Measurements from ENCODE around the gene NOL6.

The NOL6 gene

DNA sequence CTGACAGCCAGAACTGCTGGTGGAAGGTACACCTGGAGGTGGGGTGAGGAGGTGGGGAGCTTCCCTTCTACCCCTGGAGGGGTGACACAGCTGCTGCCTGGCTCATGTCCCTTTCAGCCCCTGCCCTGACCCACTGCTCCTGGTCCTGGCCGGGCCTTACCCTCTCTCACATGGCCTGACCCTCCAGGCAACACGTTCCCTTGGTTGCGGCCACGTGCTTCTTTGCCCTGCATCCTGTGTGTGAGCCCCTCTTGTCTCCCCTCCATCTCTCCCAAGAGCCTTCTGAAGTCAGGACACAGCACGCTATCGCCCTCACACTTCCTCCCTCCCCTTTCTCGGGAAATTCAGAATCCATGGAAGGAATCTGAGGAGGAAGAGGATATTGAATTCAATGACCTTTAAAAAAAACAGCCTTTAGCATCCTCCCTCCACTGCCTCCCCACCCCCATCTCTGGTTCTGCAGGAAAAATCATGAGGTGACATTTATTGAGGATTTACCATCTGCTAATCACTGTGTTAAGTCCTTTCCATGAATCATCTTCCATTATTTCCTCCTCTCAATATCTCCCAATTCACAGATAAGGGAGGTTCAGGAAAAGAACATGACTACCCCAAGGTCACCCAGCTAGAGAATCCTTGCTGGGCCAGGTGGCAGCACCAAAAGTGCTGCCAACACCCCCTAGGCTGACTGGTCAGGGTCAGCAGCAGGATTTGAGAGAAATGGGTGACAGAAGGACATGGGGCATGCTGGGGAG is 34.6 kb downstream of the NOL6 start:
- H3K4me2 ChIP-seq (ENCODE audit: low read depth, low read length, poor library complexity, severe bottlenecking), result no peak overlapping the region
- no peaks in the 10 kb centered on the region for H3K9me3 ChIP-seq (ENCODE audit: insufficient read depth, low read length)

DNA sequence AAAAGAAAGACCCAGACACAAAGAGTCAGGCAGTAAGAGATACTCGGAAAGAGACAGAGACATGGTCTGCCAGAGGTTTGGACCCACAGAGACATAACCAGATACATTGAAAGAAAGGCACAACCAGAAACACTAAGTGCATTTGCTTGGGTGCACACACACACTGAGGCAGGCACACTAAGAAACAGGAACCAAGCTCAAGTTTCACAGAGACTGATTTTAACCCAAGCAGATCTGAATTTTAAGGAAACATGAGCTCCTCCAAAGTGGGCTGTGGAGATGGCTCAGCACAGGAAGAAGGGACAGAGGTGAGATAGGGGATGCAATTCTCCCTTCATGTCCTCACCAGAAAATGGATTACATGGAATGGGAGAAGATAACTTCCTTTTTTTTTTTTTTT is 35.8 kb downstream of the NOL6 start:
- Histone ChIP-seq H3K27ac (ENCODE audit: low read depth, low read length) (no peak overlapping the region), H3K4me2 (ENCODE audit: low read depth, low read length, poor library complexity, severe bottlenecking) (no peak overlapping the region), H3K9me3 (ENCODE audit: insufficient read depth, low read length) (no peaks in the 10 kb centered on the region), H3K79me2 (ENCODE audit: insufficient read depth, low read length) (no peaks in the 10 kb centered on the region), H3K27me3 (ENCODE audit: low read length) (no peaks in the 10 kb centered on the region), H3K9ac (ENCODE audit: low read length) (no peak overlapping the region), H4K20me1 (ENCODE audit: low read depth, low read length) (no peaks in the 10 kb centered on the region), H3F3A (ENCODE audit: insufficient read depth) (no peaks in the 10 kb centered on the region), H3K9me2 (replicated peaks; ENCODE audit: insufficient read depth, low read length) (no peaks in the 10 kb centered on the region), H2AFZ (ENCODE audit: low read depth, low read length, severe bottlenecking) (no peak overlapping the region), H3K36me3 (ENCODE audit: low read length) (no peaks in the 10 kb centered on the region), H3K4me3 (ENCODE audit: insufficient read depth, low read length, poor library complexity, severe bottlenecking) (no peak overlapping the region)
- TF ChIP-seq, protein P1, sequence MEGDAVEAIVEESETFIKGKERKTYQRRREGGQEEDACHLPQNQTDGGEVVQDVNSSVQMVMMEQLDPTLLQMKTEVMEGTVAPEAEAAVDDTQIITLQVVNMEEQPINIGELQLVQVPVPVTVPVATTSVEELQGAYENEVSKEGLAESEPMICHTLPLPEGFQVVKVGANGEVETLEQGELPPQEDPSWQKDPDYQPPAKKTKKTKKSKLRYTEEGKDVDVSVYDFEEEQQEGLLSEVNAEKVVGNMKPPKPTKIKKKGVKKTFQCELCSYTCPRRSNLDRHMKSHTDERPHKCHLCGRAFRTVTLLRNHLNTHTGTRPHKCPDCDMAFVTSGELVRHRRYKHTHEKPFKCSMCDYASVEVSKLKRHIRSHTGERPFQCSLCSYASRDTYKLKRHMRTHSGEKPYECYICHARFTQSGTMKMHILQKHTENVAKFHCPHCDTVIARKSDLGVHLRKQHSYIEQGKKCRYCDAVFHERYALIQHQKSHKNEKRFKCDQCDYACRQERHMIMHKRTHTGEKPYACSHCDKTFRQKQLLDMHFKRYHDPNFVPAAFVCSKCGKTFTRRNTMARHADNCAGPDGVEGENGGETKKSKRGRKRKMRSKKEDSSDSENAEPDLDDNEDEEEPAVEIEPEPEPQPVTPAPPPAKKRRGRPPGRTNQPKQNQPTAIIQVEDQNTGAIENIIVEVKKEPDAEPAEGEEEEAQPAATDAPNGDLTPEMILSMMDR (IDR thresholded peaks at IDR 0.05; ENCODE audit: insufficient read depth, low read length, poor library complexity, severe bottlenecking), result no peak
- TF ChIP-seq EZH2phosphoT487 (conservative IDR thresholded peaks at IDR 0.05; ENCODE audit: low read length), result no peak

More for the DNA sequence above, 34.6 kb downstream of the NOL6 start:
- Histone ChIP-seq H3K36me3 (ENCODE audit: low read length) (no peaks in the 10 kb centered on the region), H3K79me2 (ENCODE audit: insufficient read depth, low read length) (no peaks in the 10 kb centered on the region), H3K27me3 (ENCODE audit: low read length) (no peaks in the 10 kb centered on the region), H3K9ac (ENCODE audit: low read length) (no peak overlapping the region), H3K4me3 (ENCODE audit: insufficient read depth, low read length, poor library complexity, severe bottlenecking) (no peak overlapping the region), H3K27ac (ENCODE audit: low read depth, low read length) (no peak overlapping the region), H3F3A (ENCODE audit: insufficient read depth) (no peaks in the 10 kb centered on the region), H4K20me1 (ENCODE audit: low read depth, low read length) (no peaks in the 10 kb centered on the region), H2AFZ (ENCODE audit: low read depth, low read length, severe bottlenecking) (no peak overlapping the region), H3K9me2 (replicated peaks; ENCODE audit: insufficient read depth, low read length) (no peaks in the 10 kb centered on the region)
- TF ChIP-seq, protein P1 (IDR thresholded peaks at IDR 0.05; ENCODE audit: insufficient read depth, low read length, poor library complexity, severe bottlenecking), result no peak
- no peak for TF ChIP-seq EZH2phosphoT487 (conservative IDR thresholded peaks at IDR 0.05; ENCODE audit: low read length)

DNA sequence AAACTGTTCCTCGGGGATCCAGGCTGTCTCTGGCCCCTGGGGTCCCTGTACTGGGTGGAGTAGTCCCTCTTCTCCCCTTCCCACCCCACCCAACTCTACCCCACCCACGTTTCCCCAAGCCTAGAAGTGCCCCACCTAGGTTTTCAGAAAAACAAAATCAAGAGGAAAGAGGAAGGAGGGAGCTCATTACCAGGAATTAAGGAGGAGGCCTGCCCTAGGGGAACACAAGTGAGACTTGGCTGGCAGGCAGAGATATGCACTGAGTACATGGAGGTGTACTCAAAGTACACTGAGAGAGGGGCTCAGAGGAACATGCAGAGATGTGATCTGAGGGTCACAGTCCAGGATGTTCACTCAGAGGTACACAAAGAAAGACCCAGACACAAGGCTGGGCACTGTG is 36.5 kb downstream of the NOL6 start:
- H3F3A ChIP-seq (ENCODE audit: insufficient read depth), result no peaks in the 10 kb centered on the region
- no peaks in the 10 kb centered on the region for H3K36me3 ChIP-seq (ENCODE audit: low read length)
- no peak overlapping the region for H3K27ac ChIP-seq (ENCODE audit: low read depth, low read length)
- no peaks in the 10 kb centered on the region for H3K27me3 ChIP-seq (ENCODE audit: low read length)
- no peak overlapping the region for H2AFZ ChIP-seq (ENCODE audit: low read depth, low read length, severe bottlenecking)
- no peaks in the 10 kb centered on the region for H3K9me3 ChIP-seq (ENCODE audit: insufficient read depth, low read length)
- H3K79me2 ChIP-seq (ENCODE audit: insufficient read depth, low read length), result no peaks in the 10 kb centered on the region
- no peak overlapping the region for H3K9ac ChIP-seq (ENCODE audit: low read length)
- TF ChIP-seq, protein P1 (IDR thresholded peaks at IDR 0.05; ENCODE audit: insufficient read depth, low read length, poor library complexity, severe bottlenecking), result no peak
- TF ChIP-seq EZH2phosphoT487 (conservative IDR thresholded peaks at IDR 0.05; ENCODE audit: low read length), result no peak
- no peaks in the 10 kb centered on the region for H4K20me1 ChIP-seq (ENCODE audit: low read depth, low read length)
- no peaks in the 10 kb centered on the region for H3K9me2 ChIP-seq (replicated peaks; ENCODE audit: insufficient read depth, low read length)
- no peak overlapping the region for H3K4me2 ChIP-seq (ENCODE audit: low read depth, low read length, poor library complexity, severe bottlenecking)
- H3K4me3 ChIP-seq (ENCODE audit: insufficient read depth, low read length, poor library complexity, severe bottlenecking), result no peak overlapping the region

All from SU-DHL-6 (cell line).